Stomach (tissue), 4 donors: ENCODE measurements around the gene OR5B2.

ENCODE experiments used
- CTCF ChIP-seq, 7 experiments: fragments of 450-650 bp in 4 of 7; fragments of 200-600 bp in 3 of 7; sonication (generic) in 3 of 7; IDR thresholded peaks; one replicate each; pipeline ENCODE4 v1.5.1; 2016 to 2019; ENCODE audit warnings: antibody characterized with exemption in 7 of 7, control low read depth in 2 of 7, mild to moderate bottlenecking in 1 of 7
- EP300 ChIP-seq: sonication (generic); formaldehyde crosslinking; IDR thresholded peaks from one replicate; pipeline ENCODE4 v1.6.1; 2017; ENCODE audit warnings: antibody characterized with exemption

- TF ChIP-seq CTCF (IDR thresholded peaks at IDR 0.05) (no peak), EP300 (no peak)
These were observed 14.2 kb upstream of the OR5B2 start, which contains the start of gene OR5B12 for GRCh38 chr11:58442136-58442535.
